HG02610 (cell line): ENCODE measurements around the gene SPOCK1.

Experiments
- ATAC-seq: cut with Tn5 transposase; IDR thresholded peaks from one replicate; pipeline ENCODE4 v1.9.1; 2021; ENCODE audit warnings: mild to moderate bottlenecking, moderate library complexity; ENCODE audit not compliant: unreplicated experiment

Gene SPOCK1

DNA sequence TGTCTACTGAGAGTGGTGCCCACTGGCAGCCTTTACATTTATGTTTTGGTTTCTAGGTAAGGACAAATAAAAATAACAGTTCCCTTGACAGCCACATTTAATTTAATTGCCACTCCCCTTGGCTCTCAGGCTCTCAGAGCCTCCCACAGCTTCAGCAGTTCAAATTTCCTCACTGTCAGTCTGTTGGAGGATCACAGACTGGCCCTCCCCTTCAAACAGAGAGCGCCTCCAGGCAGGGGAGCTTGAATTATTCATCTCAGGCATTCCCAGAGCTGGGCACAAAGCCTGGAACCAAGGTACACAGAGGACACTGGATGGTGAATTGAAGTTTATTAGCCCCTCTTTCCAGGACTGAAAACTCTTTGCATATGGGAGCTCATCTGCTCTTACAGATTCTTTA is 407.7 kb downstream of the SPOCK1 start:
- ATAC-seq: no peak

DNA sequence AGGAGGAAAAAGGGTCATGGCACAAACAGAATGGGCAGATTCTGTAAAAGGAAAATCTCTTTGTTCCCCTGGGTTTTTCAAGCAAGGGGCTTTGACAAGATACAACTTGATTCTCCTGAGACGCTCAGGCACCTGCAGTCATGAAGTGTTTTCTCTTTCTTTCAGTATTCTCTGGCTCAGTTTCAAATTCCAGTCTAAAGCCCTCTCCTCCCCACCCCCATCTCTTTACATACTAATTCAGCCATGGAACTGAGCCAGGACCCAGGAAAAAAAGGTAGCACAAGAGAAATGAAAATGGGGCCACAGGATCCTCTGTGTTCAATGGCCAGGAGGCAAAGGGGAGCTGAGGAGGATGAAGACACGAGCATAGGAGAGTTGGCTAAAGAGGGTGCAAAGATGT is 408.4 kb downstream of the SPOCK1 start:
- no peak for ATAC-seq

GRCh38 chr5:137090151-137090550 is 409.0 kb downstream of the SPOCK1 start:
- no peak for ATAC-seq

GRCh38 chr5:137088175-137088574 is 411.0 kb downstream of the SPOCK1 start:
- no peak for ATAC-seq

DNA sequence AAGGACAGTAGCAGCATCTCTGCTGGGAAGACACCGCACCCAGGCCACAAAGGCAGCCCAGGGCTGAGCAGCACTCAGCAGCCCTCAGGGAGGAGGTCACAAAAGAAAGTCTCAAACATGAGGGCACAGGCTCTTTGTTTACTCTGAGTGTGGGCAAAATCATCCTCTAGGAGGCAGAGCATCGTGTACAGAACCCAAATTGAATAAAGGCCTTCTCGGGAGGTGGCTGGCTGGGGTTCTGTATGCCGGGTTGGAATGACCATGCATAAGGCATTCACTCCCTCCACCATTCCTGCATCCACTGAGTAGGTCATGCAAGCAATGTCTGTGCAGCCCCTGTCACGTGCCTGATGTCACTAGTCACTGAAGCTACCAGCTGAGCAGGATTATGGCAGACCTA is 412.8 kb downstream of the SPOCK1 start:
- no peak for ATAC-seq

- ATAC-seq: no peak
These were observed 413.9 kb downstream of the SPOCK1 start for GRCh38 chr5:137085206-137085605.

GRCh38 chr5:137084016-137084415 is 415.1 kb downstream of the SPOCK1 start:
- ATAC-seq: no peak

DNA sequence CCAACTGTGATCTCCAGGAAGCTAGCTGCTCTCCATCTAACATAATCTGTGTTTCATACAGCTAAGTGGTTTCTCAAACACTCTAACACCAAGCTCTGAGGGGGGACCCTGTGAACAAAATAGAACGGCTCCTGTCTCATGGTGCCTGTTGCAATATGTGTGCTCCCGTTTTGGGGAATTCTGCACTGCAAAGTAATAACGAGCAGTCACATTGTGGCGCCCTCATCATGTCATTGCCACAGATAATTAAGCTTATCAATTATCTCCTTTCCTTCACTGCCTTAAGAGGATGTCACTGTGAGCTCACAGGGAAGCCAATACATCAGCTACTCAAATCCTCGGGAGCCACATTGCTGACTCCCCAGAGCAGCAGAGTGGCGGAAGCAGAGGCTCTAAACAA is 416.2 kb downstream of the SPOCK1 start:
- ATAC-seq: no peak

DNA sequence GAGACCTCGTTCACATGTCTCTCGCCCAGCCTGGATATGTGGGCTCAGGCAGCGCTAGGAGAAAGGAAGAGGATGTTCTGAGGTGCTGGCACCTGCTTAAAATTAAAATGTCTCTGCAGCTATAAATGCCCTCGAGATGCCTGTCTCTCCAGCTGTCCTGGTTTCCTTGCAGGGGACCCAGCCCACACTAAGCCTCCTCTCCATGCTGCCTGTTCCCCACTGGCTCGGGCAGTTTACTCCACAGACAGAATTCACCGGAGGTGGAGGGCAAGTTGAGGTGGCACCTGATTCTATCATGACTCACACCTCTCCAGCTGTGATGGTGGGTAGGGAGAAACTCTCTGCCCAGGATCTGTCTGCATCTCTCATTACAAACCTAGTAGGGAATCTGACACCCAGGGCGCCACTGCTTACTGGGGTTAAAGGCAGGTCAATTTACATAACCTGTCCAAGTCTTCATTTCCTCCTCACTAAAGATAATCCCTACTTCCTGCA is 420.9 kb downstream of the SPOCK1 start:
- ATAC-seq: no peak

GRCh38 chr5:137075163-137075970 is 423.8 kb downstream of the SPOCK1 start:
- ATAC-seq: peak; percentile 77

GRCh38 chr5:137073189-137073588 is 425.9 kb downstream of the SPOCK1 start:
- no peak for ATAC-seq

- ATAC-seq: peak; percentile 42
These were observed 426.6 kb downstream of the SPOCK1 start for GRCh38 chr5:137072361-137073115.

DNA sequence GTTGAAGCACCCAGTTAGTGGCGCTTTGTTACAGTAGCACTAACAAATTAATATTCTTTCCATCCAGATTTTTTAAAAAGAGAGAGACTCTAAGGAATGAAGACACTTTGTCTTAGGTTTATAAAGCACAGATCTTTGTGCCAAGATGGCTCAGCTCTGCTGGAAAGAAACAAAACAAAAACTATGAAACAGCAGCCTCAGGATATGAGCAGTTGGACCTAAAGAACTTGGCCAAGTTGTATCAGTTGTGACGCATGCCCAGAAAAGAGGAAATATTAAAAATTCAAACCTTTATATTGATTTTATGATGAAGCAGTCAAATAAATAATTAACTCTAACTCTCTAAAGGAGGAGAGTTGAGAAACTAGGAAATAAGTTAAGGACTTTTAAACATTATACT is 427.2 kb downstream of the SPOCK1 start:
- no peak for ATAC-seq

GRCh38 chr5:137071526-137071925 is 427.6 kb downstream of the SPOCK1 start:
- ATAC-seq: no peak

GRCh38 chr5:137070521-137070920 is 428.6 kb downstream of the SPOCK1 start:
- no peak for ATAC-seq

DNA sequence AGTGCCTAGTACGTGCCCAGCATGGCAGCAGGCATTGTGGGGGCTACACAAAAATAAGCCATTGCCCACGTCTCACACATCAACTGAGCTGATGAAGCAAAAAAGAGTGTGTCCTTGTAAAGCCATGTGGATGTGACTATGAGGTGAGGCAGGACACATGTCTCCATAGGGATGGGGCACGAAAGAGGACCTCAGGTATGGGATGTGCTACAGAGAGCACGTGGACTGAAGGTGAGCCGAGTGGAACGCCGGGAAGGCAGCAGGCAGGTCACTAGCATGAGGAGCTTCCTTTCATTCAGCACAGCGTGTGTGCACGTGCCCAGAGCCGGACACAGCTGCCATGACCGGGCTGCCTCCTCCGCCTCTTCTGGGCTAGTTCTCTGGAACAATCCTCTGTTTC is 429.8 kb downstream of the SPOCK1 start:
- no peak for ATAC-seq

- ATAC-seq: no peak
These were observed 437.7 kb downstream of the SPOCK1 start for GRCh38 chr5:137061382-137061781.

DNA sequence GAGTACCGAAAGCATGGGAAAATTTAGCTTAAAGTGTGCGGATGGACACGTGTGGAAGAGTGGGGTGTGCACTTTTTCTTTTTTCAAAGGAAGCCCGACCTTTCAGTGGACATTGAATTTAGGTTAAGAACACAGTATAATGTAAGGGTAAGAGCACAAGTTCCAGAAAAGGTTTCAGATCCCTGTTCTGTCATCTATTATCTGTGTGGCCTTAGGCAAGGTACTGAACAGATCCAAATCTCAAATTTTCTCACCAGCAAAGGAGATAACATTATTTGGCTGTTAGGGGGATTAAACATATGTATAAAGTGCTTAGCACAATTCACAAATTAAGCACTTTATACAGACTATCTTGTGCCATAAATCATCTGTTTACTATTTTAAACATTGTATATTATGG is 441.0 kb downstream of the SPOCK1 start:
- ATAC-seq: no peak

- no peak for ATAC-seq
These were observed 442.4 kb downstream of the SPOCK1 start for GRCh38 chr5:137056676-137057075.

DNA sequence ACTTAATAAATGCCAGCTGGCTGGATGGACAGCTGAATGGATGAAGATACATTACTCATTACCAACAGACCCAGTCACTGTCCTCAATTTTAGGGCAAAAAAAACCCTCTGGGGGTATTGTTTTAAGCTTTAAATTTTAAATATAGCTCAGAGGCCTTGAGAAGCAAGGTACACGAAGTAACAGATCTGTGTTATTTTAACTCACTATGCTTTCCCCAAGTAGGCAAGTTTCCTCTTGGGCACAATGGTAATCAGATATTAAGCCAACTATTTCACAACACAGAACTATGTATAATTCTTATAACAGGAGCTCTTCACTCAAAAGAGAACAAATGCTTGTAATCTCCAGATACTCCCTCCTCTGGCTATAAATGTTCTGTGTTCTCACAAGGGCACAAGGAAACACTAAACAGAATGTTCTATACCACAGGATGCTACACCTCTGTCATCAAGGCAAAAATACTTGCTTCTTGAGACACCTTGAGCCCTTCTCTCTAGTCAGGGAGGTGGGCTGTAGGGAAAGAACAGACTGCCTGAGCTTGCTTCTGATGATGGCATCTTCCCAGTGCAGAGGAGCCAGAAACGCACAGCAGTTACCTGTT is 443.8 kb downstream of the SPOCK1 start:
- ATAC-seq: no peak

DNA sequence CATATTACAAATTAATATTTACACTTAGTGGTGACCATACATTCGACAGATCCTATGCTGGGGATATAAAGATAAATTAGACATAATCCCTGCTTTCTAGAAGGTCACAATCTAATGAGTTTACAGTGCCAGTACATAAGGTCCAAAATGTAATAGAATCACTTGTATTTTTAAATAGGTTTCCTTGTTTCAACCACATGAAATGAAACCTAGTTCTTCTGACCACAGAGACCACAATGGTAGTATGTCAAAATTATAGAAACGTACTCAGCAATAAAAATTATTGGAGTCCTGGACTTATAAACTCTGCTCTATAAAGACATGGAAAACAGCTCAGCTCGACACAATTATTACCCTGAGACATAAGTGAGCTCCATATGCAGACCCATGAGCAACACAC is 444.3 kb downstream of the SPOCK1 start:
- no peak for ATAC-seq

GRCh38 chr5:137054335-137054734 is 444.8 kb downstream of the SPOCK1 start:
- ATAC-seq: no peak
